Left ventricle myocardium superior (tissue), 1 donor: Measurements from ENCODE around the gene ADCY7. TPM values are rescaled to one million over a fixed set of nuclear protein-coding genes. Genes with fewer than 3 reads are reported as not detected.

Source experiments
- ATAC-seq: fragments of 200-7000 bp; cut with Tn5 transposase; one replicate; pipeline ENCODE4 v1.9.1; 2020; ENCODE audit warnings: mild to moderate bottlenecking, moderate library complexity
- DNase-seq: peaks from one replicate; pipeline ENCODE4 v3.0.0-alpha.2; 2020
- intact Hi-C: fragments of 100-400 bp; cut with micrococcal nuclease; formaldehyde crosslinking; loops from one replicate; pipeline ENCODE4 v1.11.0; 2022
- total RNA-seq: library from RNA; stranded (reverse); fragmentation: NEBNext Ultra II Directional; extraction: Animal tissue kit (Norgen Biotek cat#: 25700); gene quantifications from one replicate; pipeline ENCODE4 v1.2.1, GENCODE V29; 2021
- donor health status: DM: no; HTN: yes; CAD: no; lungs with severe emphysema.

Gene ADCY7
- total RNA-seq, 1 donor from 2014 or later, result 8.3 TPM

GRCh38 chr16:50303605-50304466 is 37.5 kb downstream of the ADCY7 start:
- DNase-seq (no peak), ATAC-seq (no peak)
- intact Hi-C loops, result no loop called here

- no peak for ATAC-seq
- DNase-seq, result peak; percentile 25
- intact Hi-C loops, result no loop called here
Observed at GRCh38 chr16:50304467-50305440, 38.4 kb downstream of the ADCY7 start.

- ATAC-seq (no peak), DNase-seq (no peak)
- intact Hi-C loops, result no loop called here
Observed at GRCh38 chr16:50305441-50306061, 39.2 kb downstream of the ADCY7 start.

- no peak for ATAC-seq
- intact Hi-C loops, result no loop called here
- DNase-seq, result no peak
Observed at GRCh38 chr16:50306287-50306686, 39.9 kb downstream of the ADCY7 start.

GRCh38 chr16:50308237-50308965 is 42.0 kb downstream of the ADCY7 start:
- no peak for ATAC-seq
- intact Hi-C loops, result no loop called here
- DNase-seq, result no peak

- intact Hi-C loops, result no loop called here
- ATAC-seq (no peak), DNase-seq (no peak)
Observed at GRCh38 chr16:50309156-50309526, 42.8 kb downstream of the ADCY7 start.

- DNase-seq (no peak), ATAC-seq (peak; percentile 17)
- intact Hi-C loops, result no loop called here
Observed at GRCh38 chr16:50309527-50310307, 43.4 kb downstream of the ADCY7 start.

- no peak for DNase-seq
- intact Hi-C loops, result no loop called here
Observed at GRCh38 chr16:50310308-50311133, 44.2 kb downstream of the ADCY7 start.

GRCh38 chr16:50311134-50311528 is 44.8 kb downstream of the ADCY7 start:
- intact Hi-C loops, result no loop called here
- DNase-seq (no peak), ATAC-seq (no peak)

More at GRCh38 chr16:50310308-50311133, 44.2 kb downstream of the ADCY7 start:
- ATAC-seq, result no peak

- intact Hi-C loops, result no loop called here
- DNase-seq (no peak), ATAC-seq (no peak)
Observed at GRCh38 chr16:50311891-50312501, 45.6 kb downstream of the ADCY7 start.

GRCh38 chr16:50313596-50314478 is 47.5 kb downstream of the ADCY7 start:
- peak; percentile 84 for ATAC-seq

GRCh38 chr16:50314665-50315064 is 48.3 kb downstream of the ADCY7 start:
- ATAC-seq (no peak), DNase-seq (no peak)
- intact Hi-C loops, result no loop called here

More at GRCh38 chr16:50313596-50314478, 47.5 kb downstream of the ADCY7 start:
- peak; percentile 84 for DNase-seq
- intact Hi-C loops, result no loop called here

GRCh38 chr16:50315346-50315997 is 49.1 kb downstream of the ADCY7 start:
- DNase-seq (no peak), ATAC-seq (peak; percentile 14)
- intact Hi-C loops, result no loop called here

GRCh38 chr16:50316102-50316847 is 49.9 kb downstream of the ADCY7 start:
- ATAC-seq (no peak), DNase-seq (no peak)
- intact Hi-C loops, result no loop called here
